NB4 (cell line): Measurements from ENCODE around the gene CGB1.
"Not testable (repeated sequence)": the region's sequence is repeated elsewhere in the genome, so short reads cannot be mapped to it uniquely, and the experiment has no call there.

ENCODE experiments used
- CTCF ChIP-seq: IDR thresholded peaks from one replicate; pipeline ENCODE4 v1.5.1; 2012; ENCODE audit warnings: low read depth, low read length
- MAX ChIP-seq: IDR thresholded peaks from 2 replicates; pipeline ENCODE4 v1.6.1; 2011; ENCODE audit warnings: low read depth, low read length
- MYC ChIP-seq: IDR thresholded peaks from 2 replicates; pipeline ENCODE4 v1.6.1; 2011; ENCODE audit warnings: low read depth, low read length

- not testable (repeated sequence) for TF ChIP-seq CTCF, MAX, MYC
Observed at GRCh38 chr19:49049834-49050233, 13.1 kb upstream of the CGB1 start.
